GM10248 (cell line): ENCODE data around the gene MYO3A.
A peak's percentile ranks its signal among the peaks of the same experiment; 100 is the strongest.

Source experiments
- CTCF ChIA-PET: fragments of 300-600 bp; sonication (Branson Sonifier 250); formaldehyde crosslinking; extraction: SDS; loops from one replicate; lab custom pipeline; 2021; ENCODE audit warnings: antibody characterized with exemption; lab: Yijun Ruan, JAX
- POLR2A ChIA-PET: fragments of 350-650 bp; sonication (Branson Sonifier 250); formaldehyde crosslinking; extraction: SDS; loops from one replicate; lab custom pipeline; 2020; ENCODE audit warnings: antibody characterized with exemption; lab: Yijun Ruan, JAX
- DNase-seq: peaks from one replicate; pipeline ENCODE4 v3.0.0; 2012; ENCODE audit errors: extremely low spot score
- TF ChIP-seq, protein P1 (sequence below): IDR thresholded peaks from 2 replicates; pipeline ENCODE4 v1.5.1; 2012; ENCODE audit warnings: mild to moderate bottlenecking, low read depth; ENCODE audit errors: extremely low read depth, missing control alignments, control extremely low read depth

Gene MYO3A, protein sequence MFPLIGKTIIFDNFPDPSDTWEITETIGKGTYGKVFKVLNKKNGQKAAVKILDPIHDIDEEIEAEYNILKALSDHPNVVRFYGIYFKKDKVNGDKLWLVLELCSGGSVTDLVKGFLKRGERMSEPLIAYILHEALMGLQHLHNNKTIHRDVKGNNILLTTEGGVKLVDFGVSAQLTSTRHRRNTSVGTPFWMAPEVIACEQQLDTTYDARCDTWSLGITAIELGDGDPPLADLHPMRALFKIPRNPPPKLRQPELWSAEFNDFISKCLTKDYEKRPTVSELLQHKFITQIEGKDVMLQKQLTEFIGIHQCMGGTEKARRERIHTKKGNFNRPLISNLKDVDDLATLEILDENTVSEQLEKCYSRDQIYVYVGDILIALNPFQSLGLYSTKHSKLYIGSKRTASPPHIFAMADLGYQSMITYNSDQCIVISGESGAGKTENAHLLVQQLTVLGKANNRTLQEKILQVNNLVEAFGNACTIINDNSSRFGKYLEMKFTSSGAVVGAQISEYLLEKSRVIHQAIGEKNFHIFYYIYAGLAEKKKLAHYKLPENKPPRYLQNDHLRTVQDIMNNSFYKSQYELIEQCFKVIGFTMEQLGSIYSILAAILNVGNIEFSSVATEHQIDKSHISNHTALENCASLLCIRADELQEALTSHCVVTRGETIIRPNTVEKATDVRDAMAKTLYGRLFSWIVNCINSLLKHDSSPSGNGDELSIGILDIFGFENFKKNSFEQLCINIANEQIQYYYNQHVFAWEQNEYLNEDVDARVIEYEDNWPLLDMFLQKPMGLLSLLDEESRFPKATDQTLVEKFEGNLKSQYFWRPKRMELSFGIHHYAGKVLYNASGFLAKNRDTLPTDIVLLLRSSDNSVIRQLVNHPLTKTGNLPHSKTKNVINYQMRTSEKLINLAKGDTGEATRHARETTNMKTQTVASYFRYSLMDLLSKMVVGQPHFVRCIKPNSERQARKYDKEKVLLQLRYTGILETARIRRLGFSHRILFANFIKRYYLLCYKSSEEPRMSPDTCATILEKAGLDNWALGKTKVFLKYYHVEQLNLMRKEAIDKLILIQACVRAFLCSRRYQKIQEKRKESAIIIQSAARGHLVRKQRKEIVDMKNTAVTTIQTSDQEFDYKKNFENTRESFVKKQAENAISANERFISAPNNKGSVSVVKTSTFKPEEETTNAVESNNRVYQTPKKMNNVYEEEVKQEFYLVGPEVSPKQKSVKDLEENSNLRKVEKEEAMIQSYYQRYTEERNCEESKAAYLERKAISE (N-terminal part only)

DNA sequence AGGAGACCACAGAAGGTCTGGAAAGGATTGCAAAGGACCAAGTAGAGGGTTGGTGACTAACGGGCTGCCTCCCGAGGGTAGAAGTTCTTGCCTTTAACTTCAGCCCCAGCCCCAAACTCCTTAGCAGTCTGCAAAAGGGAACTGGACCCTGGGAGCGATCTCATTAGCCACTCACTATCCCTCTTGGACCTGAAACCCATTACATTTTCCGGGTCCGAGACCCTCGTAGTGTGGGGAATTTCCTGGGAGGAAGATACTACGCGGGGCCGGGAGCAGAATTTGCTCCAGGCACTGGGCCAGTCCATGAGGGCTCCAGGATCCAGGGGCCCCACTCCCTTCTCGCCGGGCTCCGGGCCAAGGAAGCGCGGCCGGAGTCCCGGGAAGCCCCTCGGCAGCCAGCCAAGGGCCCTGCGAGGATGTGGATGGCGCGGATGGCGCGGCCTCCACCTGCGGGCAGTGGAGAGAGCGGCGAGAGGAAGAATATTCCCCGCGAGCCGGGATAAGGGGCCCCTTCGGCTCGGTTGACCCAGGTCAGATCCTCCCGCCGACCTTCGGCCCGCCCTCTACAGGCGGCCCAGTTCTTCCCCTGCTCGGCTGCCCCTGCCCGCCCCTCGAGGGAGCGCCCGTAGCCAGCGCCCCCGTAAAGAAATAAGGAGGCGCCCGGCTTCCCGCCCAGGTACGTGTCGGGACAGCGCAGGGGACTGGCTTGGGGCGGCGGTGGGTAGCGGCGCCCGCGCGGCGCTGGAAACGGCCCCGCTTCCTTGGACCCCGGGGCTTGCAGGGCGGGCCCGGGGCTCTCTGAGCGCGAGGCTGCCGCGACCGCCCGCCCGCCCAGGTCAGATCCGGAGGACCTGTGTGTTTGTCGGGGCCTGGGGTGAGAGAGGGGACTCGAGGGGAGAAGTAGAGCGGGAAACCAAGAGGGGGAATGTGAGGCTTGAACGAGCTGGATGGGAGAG, at the start of gene MYO3A:
TSS of gene MYO3A (plus strand) at position 577 of the 956 bp plus-strand sequence. CDS start 17,882 bp downstream, outside the sequence.
- ChIA-PET CTCF (no interaction called here), POLR2A (no interaction called here)
- DNase-seq: peak; percentile 8
- TF ChIP-seq, protein P1, sequence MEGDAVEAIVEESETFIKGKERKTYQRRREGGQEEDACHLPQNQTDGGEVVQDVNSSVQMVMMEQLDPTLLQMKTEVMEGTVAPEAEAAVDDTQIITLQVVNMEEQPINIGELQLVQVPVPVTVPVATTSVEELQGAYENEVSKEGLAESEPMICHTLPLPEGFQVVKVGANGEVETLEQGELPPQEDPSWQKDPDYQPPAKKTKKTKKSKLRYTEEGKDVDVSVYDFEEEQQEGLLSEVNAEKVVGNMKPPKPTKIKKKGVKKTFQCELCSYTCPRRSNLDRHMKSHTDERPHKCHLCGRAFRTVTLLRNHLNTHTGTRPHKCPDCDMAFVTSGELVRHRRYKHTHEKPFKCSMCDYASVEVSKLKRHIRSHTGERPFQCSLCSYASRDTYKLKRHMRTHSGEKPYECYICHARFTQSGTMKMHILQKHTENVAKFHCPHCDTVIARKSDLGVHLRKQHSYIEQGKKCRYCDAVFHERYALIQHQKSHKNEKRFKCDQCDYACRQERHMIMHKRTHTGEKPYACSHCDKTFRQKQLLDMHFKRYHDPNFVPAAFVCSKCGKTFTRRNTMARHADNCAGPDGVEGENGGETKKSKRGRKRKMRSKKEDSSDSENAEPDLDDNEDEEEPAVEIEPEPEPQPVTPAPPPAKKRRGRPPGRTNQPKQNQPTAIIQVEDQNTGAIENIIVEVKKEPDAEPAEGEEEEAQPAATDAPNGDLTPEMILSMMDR: no peak

DNA sequence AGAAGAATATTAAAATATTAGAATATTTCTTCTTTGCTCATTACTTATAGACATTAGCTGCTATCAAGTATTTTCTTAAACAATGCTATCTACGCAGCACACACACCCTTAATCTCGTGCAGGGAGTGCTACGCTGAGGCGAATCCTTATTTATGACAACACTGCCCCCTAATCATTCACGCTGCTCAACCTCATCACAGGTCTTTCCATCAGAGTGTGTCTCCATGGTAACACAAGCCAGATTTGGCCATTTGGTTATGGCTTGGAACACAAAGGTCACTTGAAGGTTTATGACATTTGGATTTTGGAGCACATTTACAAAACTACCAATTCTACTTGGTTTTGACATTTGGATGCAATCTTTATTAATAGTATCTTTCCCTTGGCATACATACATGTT, 45.4 kb upstream of the MYO3A start:
- POLR2A ChIA-PET: no interaction called here
- DNase-seq: no peak
- CTCF ChIA-PET: interaction anchor here (2.9 kb wide), 1 partner anchor 13 kb away, joined by 26 read pairs; no protein-coding TSS in a partner anchor
- TF ChIP-seq, protein P1: no peak

DNA sequence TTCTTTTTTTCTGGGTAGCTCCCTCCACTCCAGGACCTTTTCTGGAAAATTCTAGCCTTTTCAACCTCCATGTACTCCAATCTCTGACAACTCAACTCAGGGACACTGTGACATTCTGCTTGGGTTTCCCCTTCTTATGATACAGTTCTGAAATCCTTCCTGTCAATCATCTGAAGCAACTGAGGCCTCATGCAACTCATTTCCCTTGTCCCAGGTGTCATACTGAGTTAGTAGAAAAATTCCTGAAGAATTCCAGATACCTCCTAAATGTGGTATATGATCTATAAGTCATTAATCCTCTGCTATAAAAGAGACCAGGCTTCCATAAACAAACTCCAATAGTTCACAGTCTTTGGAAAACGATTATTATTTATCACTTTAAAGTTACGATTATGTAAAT, 43.0 kb upstream of the MYO3A start:
- CTCF ChIA-PET: interaction anchor here (1.8 kb wide), 1 partner anchor 15 kb away, joined by 5 read pairs; no protein-coding TSS in a partner anchor
- TF ChIP-seq, protein P1: no peak
- no peak for DNase-seq
- POLR2A ChIA-PET: no interaction called here

DNA sequence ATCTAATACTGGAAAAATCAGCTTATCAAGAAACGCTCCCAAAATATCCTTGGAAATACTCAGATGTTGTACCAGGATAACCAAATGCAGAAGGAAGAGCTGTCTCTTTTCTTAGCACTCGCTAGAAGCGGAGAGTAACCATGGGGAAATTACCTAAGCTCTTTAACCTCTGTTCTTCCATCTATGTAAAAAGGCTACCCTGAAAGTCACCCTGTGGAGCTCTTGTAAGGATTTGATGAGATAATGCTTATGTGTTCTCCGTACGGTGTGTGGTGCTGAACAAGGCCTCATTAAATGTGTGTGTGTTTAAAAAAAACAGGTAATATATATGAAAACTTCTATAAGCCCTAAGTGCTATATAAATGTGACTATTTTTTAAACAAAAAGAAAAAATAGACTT, 38.2 kb upstream of the MYO3A start:
- POLR2A ChIA-PET: no interaction called here
- no peak for DNase-seq

DNA sequence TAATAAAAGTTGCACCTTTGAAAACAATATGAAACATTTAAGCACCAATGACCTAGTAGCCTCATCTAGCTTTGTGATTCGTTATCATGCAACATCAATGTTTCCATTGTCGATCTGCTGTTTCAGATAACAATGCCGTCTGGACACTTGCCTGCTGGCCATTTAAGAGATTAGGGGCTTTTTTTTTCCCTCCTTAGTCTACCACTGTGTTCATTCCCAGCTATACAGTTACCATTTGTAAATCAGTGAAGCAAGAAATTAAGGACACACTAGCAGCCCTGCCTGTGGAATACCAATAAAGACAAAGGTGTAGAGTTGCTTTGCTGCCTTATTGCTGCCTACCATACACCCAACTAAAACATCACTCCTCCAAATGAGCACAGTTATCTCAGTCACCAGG, 37.6 kb upstream of the MYO3A start:
- ChIA-PET POLR2A (no interaction called here), CTCF (interaction anchor here (1.2 to 1.6 kb wide), 2 partner anchors 21 to 29 kb away, joined by 3 to 7 read pairs; no protein-coding TSS in a partner anchor)
- DNase-seq: no peak
- TF ChIP-seq, protein P1: no peak

More for the DNA sequence above, 38.2 kb upstream of the MYO3A start:
- CTCF ChIA-PET: interaction anchor here (1.2 to 1.6 kb wide), 2 partner anchors 20 to 29 kb away, joined by 3 to 7 read pairs; no protein-coding TSS in a partner anchor
- TF ChIP-seq, protein P1: no peak
